HepG2 (cell line): ENCODE measurements around the gene RALY. TPM values are rescaled to one million over a fixed set of nuclear protein-coding genes. Genes with fewer than 3 reads are reported as not detected.
A peak's percentile ranks its signal among the peaks of the same experiment; 100 is the strongest.

Experiments used
- ARNT ChIP-seq: fragments of 450-650 bp; IDR thresholded peaks from 2 replicates; pipeline ENCODE4 v1.6.1; 2017
- FOXO1 ChIP-seq: sonication (generic); formaldehyde crosslinking; IDR thresholded peaks from 2 replicates; pipeline ENCODE4 v1.4.0; 2020; ENCODE audit warnings: missing genetic modification reagents
- MED1 ChIP-seq: sonication (generic); formaldehyde crosslinking; IDR thresholded peaks from 2 replicates; pipeline ENCODE4 v1.4.0; 2020; ENCODE audit warnings: missing genetic modification reagents
- MEF2D ChIP-seq: sonication (generic); formaldehyde crosslinking; IDR thresholded peaks from 2 replicates; pipeline ENCODE4 v1.5.1; 2020; ENCODE audit warnings: mild to moderate bottlenecking, missing genetic modification reagents
- MIER2 ChIP-seq: IDR thresholded peaks from 2 replicates; pipeline ENCODE4 v1.6.1; 2016; ENCODE audit warnings: missing biosample characterization, missing genetic modification reagents
- POGK ChIP-seq: sonication (generic); formaldehyde crosslinking; conservative IDR thresholded peaks from 2 replicates; pipeline ENCODE4 v1.8.0; 2022; ENCODE audit warnings: mild to moderate bottlenecking, moderate library complexity, missing genetic modification reagents
- RBAK ChIP-seq: sonication (generic); formaldehyde crosslinking; IDR thresholded peaks from 2 replicates; pipeline ENCODE4 v1.5.1; 2020; ENCODE audit warnings: mild to moderate bottlenecking, missing genetic modification reagents
- SMAD3 ChIP-seq: sonication (generic); formaldehyde crosslinking; IDR thresholded peaks from 2 replicates; pipeline ENCODE4 v1.4.0; 2020; ENCODE audit warnings: missing genetic modification reagents
- TAF15 ChIP-seq: fragments of 200-400 bp; formaldehyde crosslinking; IDR thresholded peaks from one replicate; pipeline ENCODE4 v1.6.1; 2018; ENCODE audit warnings: mild to moderate bottlenecking, low read depth, low read length; ENCODE audit not compliant: poor library complexity, severe bottlenecking
- TERF1 ChIP-seq: sonication (generic); formaldehyde crosslinking; IDR thresholded peaks from 2 replicates; pipeline ENCODE4 v1.8.0; 2022; ENCODE audit warnings: mild to moderate bottlenecking, missing genetic modification reagents, moderate library complexity
- ZNF121 ChIP-seq: sonication (generic); formaldehyde crosslinking; IDR thresholded peaks from 2 replicates; pipeline ENCODE4 v1.5.0; 2020; ENCODE audit warnings: mild to moderate bottlenecking, missing genetic modification reagents
- ZNF275 ChIP-seq: sonication (generic); formaldehyde crosslinking; IDR thresholded peaks from 2 replicates; pipeline ENCODE4 v1.8.0; 2022; ENCODE audit warnings: missing genetic modification reagents, mild to moderate bottlenecking, inconsistent platforms, borderline replicate concordance
- ZNF720 ChIP-seq: sonication (generic); formaldehyde crosslinking; IDR thresholded peaks from 2 replicates; pipeline ENCODE4 v1.4.0; 2020; ENCODE audit warnings: missing genetic modification reagents
- polyA plus RNA-seq, 8 experiments: library from polyadenylated mRNA; depleted of rRNA in 3 of 8; stranded (reverse) in 7 of 8; unstranded in 1 of 8; fragments of >200 nt; fragmentation: Illumina TruSeq in 4 of 8; extraction: Trizol in 4 of 8; gene quantifications; 2 replicates each; pipeline versions ENCODE4 v1.2.1 to v1.2.3, GENCODE V29; 2011 to 2016; ENCODE audit warnings: low read depth in 4 of 8, missing spikeins in 1 of 8, mixed read lengths in 1 of 8; ENCODE audit not compliant: insufficient read depth in 1 of 8
- total RNA-seq, 5 experiments: library from RNA; depleted of rRNA; stranded (reverse); fragments of >200 nt; fragmentation: Illumina TruSeq; extraction: Trizol; gene quantifications; 2 replicates each; pipeline ENCODE4 v1.2.3, GENCODE V29; 2016; ENCODE audit warnings: low read depth in 1 of 5
- TF ChIP-seq, protein P1 (sequence below): sonication (generic); formaldehyde crosslinking; IDR thresholded peaks from 2 replicates; pipeline ENCODE4 v1.4.0; 2020; ENCODE audit warnings: missing genetic modification reagents
- TF ChIP-seq, protein P2 (sequence below): sonication (generic); formaldehyde crosslinking; IDR thresholded peaks from 2 replicates; pipeline ENCODE4 v1.9.0; 2021; ENCODE audit warnings: missing genetic modification reagents, borderline replicate concordance

Gene RALY
- total and polyA plus RNA-seq, 2 of the 13 experiments (the other 11 are each of a cell fraction or from before 2014, with no cell fraction given) = 178 to 186 TPM

DNA sequence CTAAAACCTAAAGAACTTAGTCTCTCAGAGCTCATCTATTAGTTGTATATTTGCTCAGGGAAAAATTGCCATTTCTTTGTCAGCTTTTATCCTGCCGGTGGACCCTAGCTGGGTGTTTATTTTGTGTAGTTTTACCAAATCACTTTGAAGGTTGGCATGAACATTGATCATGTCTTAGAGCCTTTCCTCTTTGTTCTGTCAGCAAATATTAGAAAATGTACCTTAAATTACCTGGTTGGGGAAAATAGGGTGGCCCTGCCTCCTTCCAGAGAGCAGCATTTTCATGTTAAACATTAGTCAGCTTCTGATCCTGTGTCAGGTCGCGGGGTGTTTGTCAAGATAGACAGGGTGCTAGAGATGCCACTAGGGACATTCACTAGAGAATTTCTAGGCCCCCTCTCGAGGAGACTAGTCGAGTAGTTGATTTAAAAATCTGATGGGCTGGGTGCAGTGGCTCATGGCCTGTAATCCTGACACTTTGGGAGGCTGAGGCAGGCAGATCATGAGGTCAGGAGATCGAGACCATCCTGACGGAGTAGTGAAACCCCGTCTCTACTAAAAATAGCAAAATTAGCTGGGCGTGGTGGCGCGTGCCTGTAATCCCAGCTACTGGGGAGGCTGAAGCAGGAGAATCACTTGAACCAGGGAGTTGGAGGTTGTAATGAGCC lies 11.2 kb downstream of the RALY start (continued):
- TF ChIP-seq, protein P1, sequence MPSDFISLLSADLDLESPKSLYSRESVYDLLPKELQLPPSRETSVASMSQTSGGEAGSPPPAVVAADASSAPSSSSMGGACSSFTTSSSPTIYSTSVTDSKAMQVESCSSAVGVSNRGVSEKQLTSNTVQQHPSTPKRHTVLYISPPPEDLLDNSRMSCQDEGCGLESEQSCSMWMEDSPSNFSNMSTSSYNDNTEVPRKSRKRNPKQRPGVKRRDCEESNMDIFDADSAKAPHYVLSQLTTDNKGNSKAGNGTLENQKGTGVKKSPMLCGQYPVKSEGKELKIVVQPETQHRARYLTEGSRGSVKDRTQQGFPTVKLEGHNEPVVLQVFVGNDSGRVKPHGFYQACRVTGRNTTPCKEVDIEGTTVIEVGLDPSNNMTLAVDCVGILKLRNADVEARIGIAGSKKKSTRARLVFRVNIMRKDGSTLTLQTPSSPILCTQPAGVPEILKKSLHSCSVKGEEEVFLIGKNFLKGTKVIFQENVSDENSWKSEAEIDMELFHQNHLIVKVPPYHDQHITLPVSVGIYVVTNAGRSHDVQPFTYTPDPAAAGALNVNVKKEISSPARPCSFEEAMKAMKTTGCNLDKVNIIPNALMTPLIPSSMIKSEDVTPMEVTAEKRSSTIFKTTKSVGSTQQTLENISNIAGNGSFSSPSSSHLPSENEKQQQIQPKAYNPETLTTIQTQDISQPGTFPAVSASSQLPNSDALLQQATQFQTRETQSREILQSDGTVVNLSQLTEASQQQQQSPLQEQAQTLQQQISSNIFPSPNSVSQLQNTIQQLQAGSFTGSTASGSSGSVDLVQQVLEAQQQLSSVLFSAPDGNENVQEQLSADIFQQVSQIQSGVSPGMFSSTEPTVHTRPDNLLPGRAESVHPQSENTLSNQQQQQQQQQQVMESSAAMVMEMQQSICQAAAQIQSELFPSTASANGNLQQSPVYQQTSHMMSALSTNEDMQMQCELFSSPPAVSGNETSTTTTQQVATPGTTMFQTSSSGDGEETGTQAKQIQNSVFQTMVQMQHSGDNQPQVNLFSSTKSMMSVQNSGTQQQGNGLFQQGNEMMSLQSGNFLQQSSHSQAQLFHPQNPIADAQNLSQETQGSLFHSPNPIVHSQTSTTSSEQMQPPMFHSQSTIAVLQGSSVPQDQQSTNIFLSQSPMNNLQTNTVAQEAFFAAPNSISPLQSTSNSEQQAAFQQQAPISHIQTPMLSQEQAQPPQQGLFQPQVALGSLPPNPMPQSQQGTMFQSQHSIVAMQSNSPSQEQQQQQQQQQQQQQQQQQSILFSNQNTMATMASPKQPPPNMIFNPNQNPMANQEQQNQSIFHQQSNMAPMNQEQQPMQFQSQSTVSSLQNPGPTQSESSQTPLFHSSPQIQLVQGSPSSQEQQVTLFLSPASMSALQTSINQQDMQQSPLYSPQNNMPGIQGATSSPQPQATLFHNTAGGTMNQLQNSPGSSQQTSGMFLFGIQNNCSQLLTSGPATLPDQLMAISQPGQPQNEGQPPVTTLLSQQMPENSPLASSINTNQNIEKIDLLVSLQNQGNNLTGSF = 0 out of 2 replicates have a peak, but pooled peaks have one; percentile 48
- TF ChIP-seq ZNF720 (CRISPR knock-in tag) = no peak
- TF ChIP-seq MEF2D = peak; percentile 91
- no peak for TF ChIP-seq RBAK (CRISPR knock-in tag)
- TF ChIP-seq, protein P2, sequence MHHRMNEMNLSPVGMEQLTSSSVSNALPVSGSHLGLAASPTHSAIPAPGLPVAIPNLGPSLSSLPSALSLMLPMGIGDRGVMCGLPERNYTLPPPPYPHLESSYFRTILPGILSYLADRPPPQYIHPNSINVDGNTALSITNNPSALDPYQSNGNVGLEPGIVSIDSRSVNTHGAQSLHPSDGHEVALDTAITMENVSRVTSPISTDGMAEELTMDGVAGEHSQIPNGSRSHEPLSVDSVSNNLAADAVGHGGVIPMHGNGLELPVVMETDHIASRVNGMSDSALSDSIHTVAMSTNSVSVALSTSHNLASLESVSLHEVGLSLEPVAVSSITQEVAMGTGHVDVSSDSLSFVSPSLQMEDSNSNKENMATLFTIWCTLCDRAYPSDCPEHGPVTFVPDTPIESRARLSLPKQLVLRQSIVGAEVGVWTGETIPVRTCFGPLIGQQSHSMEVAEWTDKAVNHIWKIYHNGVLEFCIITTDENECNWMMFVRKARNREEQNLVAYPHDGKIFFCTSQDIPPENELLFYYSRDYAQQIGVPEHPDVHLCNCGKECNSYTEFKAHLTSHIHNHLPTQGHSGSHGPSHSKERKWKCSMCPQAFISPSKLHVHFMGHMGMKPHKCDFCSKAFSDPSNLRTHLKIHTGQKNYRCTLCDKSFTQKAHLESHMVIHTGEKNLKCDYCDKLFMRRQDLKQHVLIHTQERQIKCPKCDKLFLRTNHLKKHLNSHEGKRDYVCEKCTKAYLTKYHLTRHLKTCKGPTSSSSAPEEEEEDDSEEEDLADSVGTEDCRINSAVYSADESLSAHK (CRISPR knock-in tag) = no peak
- TF ChIP-seq ARNT = no peak
- TF ChIP-seq TAF15 = no peak
- TF ChIP-seq MIER2 (CRISPR knock-in tag) = no peak
- peak; percentile 84; the same call in 1 of the 2 replicates for TF ChIP-seq MED1 (CRISPR knock-in tag)
- peak; percentile 47; the same call in 1 of the 2 replicates for TF ChIP-seq SMAD3 (CRISPR knock-in tag)
- TF ChIP-seq ZNF121 (CRISPR knock-in tag) = peak; percentile 39; the same call in 1 of the 2 replicates
- peak; percentile 91 for TF ChIP-seq POGK (CRISPR knock-in tag)
- TF ChIP-seq TERF1 (CRISPR knock-in tag) = no peak
- no peak; the same call in 1 of the 2 replicates for TF ChIP-seq ZNF275 (CRISPR knock-in tag)
- TF ChIP-seq FOXO1 (CRISPR knock-in tag) = peak; percentile 71
